ENCODE results near the gene ST3GAL6. TPM values are rescaled to one million over a fixed set of nuclear protein-coding genes. Genes with fewer than 3 reads are reported as not detected.

The ST3GAL6 gene
- total and polyA plus RNA-seq, 2 of the 8 experiments (the other 6 are each of a cell fraction or from before 2014, with no cell fraction given), result 3.3 to 6.1 TPM

- Histone ChIP-seq H3K27ac (ENCODE audit: low read depth, low read length) (no peak overlapping the region), H2BK20ac (ENCODE audit: low read length) (no peak overlapping the region), H3K9ac (replicated peaks in 1 of 4; ENCODE audit: extremely low read depth in 1 of 4, low read depth in 3 of 4, low read length in 3 of 4) (no peak overlapping the region), H3K56ac (replicated peaks; ENCODE audit: insufficient read length, low read depth, low read length) (no peak overlapping the region), H2BK12ac (ENCODE audit: low read depth, low read length) (no peak overlapping the region), H3K23me2 (ENCODE audit: low read depth, low read length) (no peaks in the 10 kb centered on the region), H4K20me1 (replicated peaks in 1 of 2; ENCODE audit: control insufficient read depth in 1 of 2, insufficient read depth in 2 of 2, low read length in 2 of 2) (no peaks in the 10 kb centered on the region), H3K23ac (ENCODE audit: insufficient read length) (no peak overlapping the region), H2AK5ac (ENCODE audit: low read depth, low read length) (no peak overlapping the region), H4K8ac (ENCODE audit: extremely low read depth, insufficient read depth, low read length) (no peak overlapping the region), H2BK15ac (ENCODE audit: low read length) (no peak overlapping the region), H3K18ac (ENCODE audit: extremely low read depth, low read length) (no peak overlapping the region), H3K9me3 (ENCODE audit: insufficient read depth in 2 of 2, low read depth in 1 of 2, low read length in 1 of 2) (no peaks in the 10 kb centered on the region), H3K27me3 (replicated peaks in 1 of 4; ENCODE audit: control insufficient read depth in 3 of 4, extremely low read depth in 1 of 4, insufficient read depth in 3 of 4, low read length in 3 of 4) (no peaks in the 10 kb centered on the region), H3K4me1 (replicated peaks in 1 of 4; ENCODE audit: control insufficient read depth in 3 of 4, insufficient read depth in 4 of 4, low read length in 3 of 4) (peaks cover 0 to 4% (median 0%) of the 10 kb centered on the region in 4 experiments; a peak in 2 of 7 replicates), H3K79me2 (ENCODE audit: control insufficient read depth in 1 of 2, insufficient read depth in 2 of 2, low read length in 2 of 2) (no peaks in the 10 kb centered on the region), H2BK120ac (replicated peaks; ENCODE audit: low read depth, low read length) (no peak overlapping the region), H4K5ac (ENCODE audit: insufficient read length, low read depth, low read length) (no peak overlapping the region), H3K14ac (ENCODE audit: insufficient read length) (no peak overlapping the region), H2BK5ac (ENCODE audit: low read depth, low read length) (no peak overlapping the region), H4K91ac (replicated peaks; ENCODE audit: insufficient read length, low read length) (no peak overlapping the region), H2AFZ (ENCODE audit: low read length) (no peak overlapping the region), H3K4ac (replicated peaks; ENCODE audit: insufficient read length, low read depth, low read length) (no peak overlapping the region), H3K4me3 (ENCODE audit: extremely low read depth in 1 of 4, insufficient read depth in 2 of 4, low read depth in 3 of 4, low read length in 4 of 4) (no peak overlapping the region), H3K79me1 (ENCODE audit: low read depth, low read length) (no peaks in the 10 kb centered on the region), H3K4me2 (ENCODE audit: insufficient read depth in 1 of 2, low read depth in 2 of 2, low read length in 2 of 2) (no peak overlapping the region), H3K36me3 (ENCODE audit: control insufficient read depth in 2 of 4, insufficient read depth in 4 of 4, low read length in 3 of 4) (no peaks in the 10 kb centered on the region)
- TF ChIP-seq CBX8 (IDR thresholded peaks at IDR 0.05; ENCODE audit: borderline replicate concordance, low read depth, low read length) (no peak), SRF (IDR thresholded peaks at IDR 0.05; ENCODE audit: low read depth, low read length) (no peak), SP2 (IDR thresholded peaks at IDR 0.05; ENCODE audit: low read length) (no peak), POU5F1 (IDR thresholded peaks at IDR 0.05; ENCODE audit: low read depth, low read length) (no peak), JUND (IDR thresholded peaks at IDR 0.05; ENCODE audit: low read length) (no peak), ZNF274 (IDR thresholded peaks at IDR 0.05; ENCODE audit: borderline replicate concordance, extremely low read depth, low read length) (no peak), KDM1A (IDR thresholded peaks at IDR 0.05; ENCODE audit: borderline replicate concordance, low read length) (no peak), SUZ12 (IDR thresholded peaks at IDR 0.05; ENCODE audit: low read length) (no peak)
- WGBS, 2 experiments (ENCODE audit: extremely low coverage in 1 of 2, insufficient coverage in 1 of 2, insufficient read length in 1 of 2, insufficient replicate concordance in 2 of 2, low coverage in 1 of 2, low lambda C conversion rate in 2 of 2, missing lambda C conversion rate in 1 of 2), result 84% methylated on average over 4 of the region's 4 CpGs; no CpG with 5 or more reads in 1 of the 2 experiments
- ChIA-PET CTCF (ENCODE audit: partially characterized antibody) (interaction anchor here (1.1 kb wide), 1 partner anchor 163 kb away, joined by 3 read pairs; no protein-coding TSS in a partner anchor), POLR2A (ENCODE audit: partially characterized antibody) (no interaction called here)
- DNase-seq (ENCODE audit: low read depth in 1 of 2, low spot score in 2 of 2) (no peak), FAIRE-seq (no peak)
Measured at GRCh38 chr3:98765721-98766120, 2.6 kb downstream of the ST3GAL6 start.
